SU-DHL-6 (cell line): ENCODE measurements around the gene UBASH3B.

Source experiments
- H2AFZ ChIP-seq: fragments of 200-600 bp; sonication (generic); 2 replicates; pipeline ENCODE4 v1.6.1; 2014; ENCODE audit warnings: low read depth, mild to moderate bottlenecking, moderate library complexity, mixed read lengths, antibody characterized with exemption, low read length; ENCODE audit not compliant: severe bottlenecking
- H3F3A ChIP-seq: fragments of 200-600 bp; shearing (Covaris generic); 2 replicates; pipeline ENCODE4 v1.6.0; 2016; ENCODE audit warnings: antibody characterized with exemption, mild to moderate bottlenecking; ENCODE audit not compliant: insufficient read depth
- H3K27ac ChIP-seq: fragments of 200-600 bp; sonication (generic); 2 replicates; pipeline ENCODE4 v1.5.1; 2016; ENCODE audit warnings: low read depth, mild to moderate bottlenecking, low read length, moderate library complexity, mixed read lengths
- H3K27me3 ChIP-seq: fragments of 200-600 bp; sonication (generic), shearing (Covaris generic); 2 replicates; pipeline ENCODE4 v1.6.0; 2014; ENCODE audit warnings: mild to moderate bottlenecking, low read length
- H3K36me3 ChIP-seq: fragments of 200-600 bp; sonication (generic); 2 replicates; pipeline ENCODE4 v1.6.1; 2014; ENCODE audit warnings: mild to moderate bottlenecking, low read length, mixed read lengths
- H3K4me2 ChIP-seq: fragments of 300-600, 200-600 bp; shearing (Covaris generic), sonication (generic); 2 replicates; pipeline ENCODE4 v1.6.0; 2014; ENCODE audit warnings: low read length, low read depth, mild to moderate bottlenecking; ENCODE audit not compliant: poor library complexity, severe bottlenecking
- H3K4me3 ChIP-seq: fragments of 200-600 bp; sonication (generic); 2 replicates; pipeline ENCODE4 v1.5.1; 2014; ENCODE audit warnings: antibody characterized with exemption, low read length, mild to moderate bottlenecking, mixed read lengths; ENCODE audit not compliant: insufficient read depth, poor library complexity, severe bottlenecking
- H3K79me2 ChIP-seq: fragments of 200-600 bp; sonication (generic); 2 replicates; pipeline ENCODE4 v1.6.1; 2014; ENCODE audit warnings: mild to moderate bottlenecking, low read length, moderate library complexity; ENCODE audit not compliant: insufficient read depth
- H3K9ac ChIP-seq: fragments of 200-600 bp; sonication (generic); 2 replicates; pipeline ENCODE4 v1.7.0; 2014; ENCODE audit warnings: mild to moderate bottlenecking, low read length
- H3K9me2 ChIP-seq: fragments of 200-600 bp; sonication (generic); replicated peaks from 2 replicates; pipeline ENCODE4 v1.6.1; 2014; ENCODE audit warnings: low read length; ENCODE audit not compliant: insufficient read depth
- H3K9me3 ChIP-seq: fragments of 200-600 bp; sonication (generic); 2 replicates; pipeline ENCODE4 v1.6.1; 2014; ENCODE audit warnings: low read length, mixed read lengths; ENCODE audit not compliant: insufficient read depth
- H4K20me1 ChIP-seq: fragments of 200-600 bp; sonication (generic); 2 replicates; pipeline ENCODE4 v1.6.1; 2014; ENCODE audit warnings: low read depth, mild to moderate bottlenecking, antibody characterized with exemption, low read length, moderate library complexity, mixed read lengths
- EZH2phosphoT487 ChIP-seq: fragments of 200-600 bp; sonication (generic), shearing (Covaris generic); conservative IDR thresholded peaks from 2 replicates; pipeline ENCODE4 v1.6.1; 2018; ENCODE audit warnings: mild to moderate bottlenecking, antibody characterized with exemption, low read length, moderate library complexity, mixed read lengths
- TF ChIP-seq, protein P1 (sequence below): fragments of 200-600 bp; sonication (generic); IDR thresholded peaks from one replicate; pipeline ENCODE4 v1.5.1; 2017; ENCODE audit warnings: antibody characterized with exemption, mild to moderate bottlenecking, low read length, moderate library complexity; ENCODE audit not compliant: insufficient read depth, poor library complexity, severe bottlenecking

The UBASH3B gene

DNA sequence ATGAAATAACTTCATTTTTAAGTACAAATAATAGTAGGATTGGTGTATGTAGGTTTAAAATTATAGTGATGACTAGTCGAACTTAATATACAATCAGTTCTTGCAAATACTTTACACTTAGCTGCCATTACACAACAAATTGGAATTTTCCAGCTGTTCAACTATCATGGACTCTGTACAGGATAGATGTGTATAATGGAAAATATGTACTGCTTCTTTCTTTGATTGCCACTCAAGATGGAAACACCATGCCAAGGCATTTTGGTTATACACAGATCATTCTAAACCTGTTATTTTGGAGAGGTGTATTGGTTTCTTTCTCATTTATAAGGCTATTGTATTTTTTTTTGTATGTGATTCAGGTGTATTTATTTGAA lies 158.4 kb downstream of the UBASH3B start:
- Histone ChIP-seq H3K9me2 (no peaks in the 10 kb centered on the region), H3K27ac (no peak overlapping the region), H3F3A (no peaks in the 10 kb centered on the region), H3K27me3 (no peaks in the 10 kb centered on the region; the same call in 1 of the 2 replicates), H3K9ac (no peak overlapping the region), H3K9me3 (no peaks in the 10 kb centered on the region; the same call in 1 of the 2 replicates), H3K4me3 (no peak overlapping the region), H3K79me2 (no peaks in the 10 kb centered on the region), H3K36me3 (no peaks in the 10 kb centered on the region), H2AFZ (no peak overlapping the region), H4K20me1 (no peaks in the 10 kb centered on the region), H3K4me2 (no peak overlapping the region)
- TF ChIP-seq, protein P1, sequence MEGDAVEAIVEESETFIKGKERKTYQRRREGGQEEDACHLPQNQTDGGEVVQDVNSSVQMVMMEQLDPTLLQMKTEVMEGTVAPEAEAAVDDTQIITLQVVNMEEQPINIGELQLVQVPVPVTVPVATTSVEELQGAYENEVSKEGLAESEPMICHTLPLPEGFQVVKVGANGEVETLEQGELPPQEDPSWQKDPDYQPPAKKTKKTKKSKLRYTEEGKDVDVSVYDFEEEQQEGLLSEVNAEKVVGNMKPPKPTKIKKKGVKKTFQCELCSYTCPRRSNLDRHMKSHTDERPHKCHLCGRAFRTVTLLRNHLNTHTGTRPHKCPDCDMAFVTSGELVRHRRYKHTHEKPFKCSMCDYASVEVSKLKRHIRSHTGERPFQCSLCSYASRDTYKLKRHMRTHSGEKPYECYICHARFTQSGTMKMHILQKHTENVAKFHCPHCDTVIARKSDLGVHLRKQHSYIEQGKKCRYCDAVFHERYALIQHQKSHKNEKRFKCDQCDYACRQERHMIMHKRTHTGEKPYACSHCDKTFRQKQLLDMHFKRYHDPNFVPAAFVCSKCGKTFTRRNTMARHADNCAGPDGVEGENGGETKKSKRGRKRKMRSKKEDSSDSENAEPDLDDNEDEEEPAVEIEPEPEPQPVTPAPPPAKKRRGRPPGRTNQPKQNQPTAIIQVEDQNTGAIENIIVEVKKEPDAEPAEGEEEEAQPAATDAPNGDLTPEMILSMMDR = no peak
- TF ChIP-seq EZH2phosphoT487 = no peak

DNA sequence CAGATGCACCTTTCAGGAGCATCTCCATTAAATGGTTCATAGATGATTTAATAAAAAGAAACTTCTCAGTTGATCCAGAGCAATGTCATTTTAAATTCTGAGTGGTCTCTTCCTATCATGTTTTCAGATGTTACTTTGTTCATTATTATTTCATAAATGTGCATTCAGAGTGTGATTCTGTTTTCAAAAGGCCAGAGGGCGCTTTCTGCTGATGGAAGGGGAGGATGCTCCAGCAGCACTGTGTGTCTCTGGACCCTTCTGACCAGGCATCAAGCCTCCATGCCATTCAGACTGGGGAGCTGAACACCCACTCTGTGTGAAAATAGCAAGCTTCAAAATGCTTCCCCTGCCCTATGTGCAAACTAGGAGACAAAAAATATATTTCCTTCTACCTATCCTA lies 158.9 kb downstream of the UBASH3B start:
- TF ChIP-seq, protein P1 = no peak
- TF ChIP-seq EZH2phosphoT487 = no peak
- no peaks in the 10 kb centered on the region for H3K36me3 ChIP-seq
- no peaks in the 10 kb centered on the region; the same call in 1 of the 2 replicates for H3K27me3 ChIP-seq
- no peaks in the 10 kb centered on the region for H3F3A ChIP-seq
- no peaks in the 10 kb centered on the region for H3K79me2 ChIP-seq
- no peak overlapping the region for H3K4me2 ChIP-seq
- no peak overlapping the region for H3K4me3 ChIP-seq
- H3K27ac ChIP-seq = no peak overlapping the region
- no peak overlapping the region for H2AFZ ChIP-seq
- H4K20me1 ChIP-seq = no peaks in the 10 kb centered on the region
- H3K9ac ChIP-seq = no peak overlapping the region
- peaks cover 4% of the 10 kb centered on the region; the same call in 1 of the 2 replicates for H3K9me3 ChIP-seq
- no peaks in the 10 kb centered on the region for H3K9me2 ChIP-seq

DNA sequence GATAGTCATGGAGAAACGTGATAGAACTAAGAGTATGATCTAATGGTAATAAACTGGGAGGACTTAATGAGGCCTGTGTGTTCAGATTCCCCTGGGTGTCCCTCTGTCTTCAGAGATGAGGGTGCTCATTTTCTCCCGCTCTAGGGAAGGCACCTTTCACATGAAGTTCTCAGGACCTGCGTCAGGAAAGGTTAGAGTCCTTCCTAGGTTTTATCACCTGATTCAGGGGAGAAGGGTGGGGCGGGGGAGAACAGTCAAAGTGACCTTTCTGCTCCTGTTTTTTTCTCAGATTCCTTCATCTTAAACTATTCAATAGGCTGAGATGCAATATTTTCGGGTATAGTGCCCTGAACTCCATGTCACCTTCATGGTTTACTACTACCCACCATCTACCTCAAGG lies 160.4 kb downstream of the UBASH3B start:
- no peaks in the 10 kb centered on the region; the same call in 1 of the 2 replicates for H3K27me3 ChIP-seq
- H3K4me3 ChIP-seq = no peak overlapping the region
- no peaks in the 10 kb centered on the region for H3K36me3 ChIP-seq
- H3K79me2 ChIP-seq = no peaks in the 10 kb centered on the region
- H4K20me1 ChIP-seq = no peaks in the 10 kb centered on the region
- no peak for TF ChIP-seq EZH2phosphoT487
- TF ChIP-seq, protein P1 = no peak
- no peak overlapping the region for H3K4me2 ChIP-seq
- H3K27ac ChIP-seq = no peak overlapping the region
- H3K9me3 ChIP-seq = peaks cover 19% of the 10 kb centered on the region; the same call in 1 of the 2 replicates
- no peaks in the 10 kb centered on the region for H3F3A ChIP-seq
- no peak overlapping the region for H2AFZ ChIP-seq
- no peaks in the 10 kb centered on the region for H3K9me2 ChIP-seq
- no peak overlapping the region for H3K9ac ChIP-seq
